HEK293 (cell line): ENCODE data around the gene E2F4.

Source experiments
- BCL11A ChIP-seq: fragments of 450-650 bp; formaldehyde crosslinking; IDR thresholded peaks from 2 replicates; pipeline ENCODE4 v1.5.1; 2016; ENCODE audit warnings: low read depth, missing biosample characterization, missing genetic modification characterization
- CTCF ChIP-seq: fragments of 450-650 bp; formaldehyde crosslinking; IDR thresholded peaks from 2 replicates; pipeline ENCODE4 v1.5.1; 2016; ENCODE audit warnings: missing biosample characterization, missing genetic modification characterization
- GLI2 ChIP-seq: fragments of 450-650 bp; formaldehyde crosslinking; IDR thresholded peaks from 2 replicates; pipeline ENCODE4; 2017; ENCODE audit warnings: missing biosample characterization, missing genetic modification characterization, low read depth, borderline replicate concordance
- GLI4 ChIP-seq: fragments of 450-650 bp; formaldehyde crosslinking; IDR thresholded peaks from 2 replicates; pipeline ENCODE4 v1.5.1; 2016; ENCODE audit warnings: missing biosample characterization, missing genetic modification characterization
- IKZF3 ChIP-seq: fragments of 450-650 bp; IDR thresholded peaks from 2 replicates; pipeline ENCODE4 v1.5.0; 2018; ENCODE audit warnings: missing biosample characterization, mild to moderate bottlenecking, missing genetic modification characterization, moderate library complexity
- KLF1 ChIP-seq: fragments of 450-650 bp; formaldehyde crosslinking; IDR thresholded peaks from 2 replicates; pipeline ENCODE4 v1.5.1; 2016; ENCODE audit warnings: missing biosample characterization, missing genetic modification characterization
- KLF10 ChIP-seq: fragments of 450-650 bp; IDR thresholded peaks from 2 replicates; pipeline ENCODE4 v1.5.1; 2018; ENCODE audit warnings: missing biosample characterization, mild to moderate bottlenecking, missing genetic modification characterization
- KLF17 ChIP-seq: fragments of 450-650 bp; formaldehyde crosslinking; IDR thresholded peaks from 2 replicates; pipeline ENCODE4 v1.5.1; 2016; ENCODE audit warnings: missing biosample characterization, missing genetic modification characterization
- OVOL3 ChIP-seq: fragments of 450-650 bp; formaldehyde crosslinking; IDR thresholded peaks from 2 replicates; pipeline ENCODE4 v1.5.1; 2016; ENCODE audit warnings: missing biosample characterization, missing genetic modification characterization
- PRDM4 ChIP-seq: fragments of 450-650 bp; formaldehyde crosslinking; IDR thresholded peaks from 2 replicates; pipeline ENCODE4 v1.5.1; 2017; ENCODE audit warnings: missing biosample characterization, missing genetic modification characterization
- REPIN1 ChIP-seq: fragments of 450-650 bp; formaldehyde crosslinking; IDR thresholded peaks from 2 replicates; pipeline ENCODE4 v1.5.1; 2017; ENCODE audit warnings: missing biosample characterization, missing genetic modification characterization, low read depth
- TRIM28 ChIP-seq: IDR thresholded peaks from 2 replicates; pipeline ENCODE4 v1.6.1; 2011; ENCODE audit warnings: low read length, control low read depth, borderline replicate concordance
- YY2 ChIP-seq: fragments of 450-650 bp; formaldehyde crosslinking; IDR thresholded peaks from 2 replicates; pipeline ENCODE4 v1.5.1; 2016; ENCODE audit warnings: missing biosample characterization, missing genetic modification characterization
- ZBTB1 ChIP-seq: fragments of 450-650 bp; formaldehyde crosslinking; IDR thresholded peaks from 2 replicates; pipeline ENCODE4 v1.5.1; 2016; ENCODE audit warnings: missing biosample characterization, missing genetic modification characterization
- ZBTB17 ChIP-seq: fragments of 450-650 bp; formaldehyde crosslinking; IDR thresholded peaks from 2 replicates; pipeline ENCODE4 v1.5.1; 2016; ENCODE audit warnings: missing biosample characterization, missing genetic modification characterization
- ZNF10 ChIP-seq: fragments of 450-650 bp; formaldehyde crosslinking; IDR thresholded peaks from 2 replicates; pipeline ENCODE4 v1.5.1; 2017; ENCODE audit warnings: missing biosample characterization, missing genetic modification characterization
- ZNF114 ChIP-seq: fragments of 450-650 bp; formaldehyde crosslinking; IDR thresholded peaks from 2 replicates; pipeline ENCODE4 v1.5.0; 2017; ENCODE audit warnings: missing biosample characterization, missing genetic modification characterization
- ZNF140 ChIP-seq: fragments of 450-650 bp; formaldehyde crosslinking; IDR thresholded peaks from 2 replicates; pipeline ENCODE4 v1.5.1; 2016; ENCODE audit warnings: missing biosample characterization, missing genetic modification characterization
- ZNF16 ChIP-seq: fragments of 450-650 bp; formaldehyde crosslinking; IDR thresholded peaks from 2 replicates; pipeline ENCODE4 v1.5.1; 2016; ENCODE audit warnings: low read depth, missing biosample characterization, missing genetic modification characterization
- ZNF354C ChIP-seq: fragments of 450-650 bp; formaldehyde crosslinking; IDR thresholded peaks from 2 replicates; pipeline ENCODE4 v1.5.1; 2016; ENCODE audit warnings: missing biosample characterization, missing genetic modification characterization, low read depth, borderline replicate concordance
- ZNF530 ChIP-seq: fragments of 450-650 bp; formaldehyde crosslinking; IDR thresholded peaks from 2 replicates; pipeline ENCODE4 v1.5.1; 2016; ENCODE audit warnings: low read depth, missing biosample characterization, missing genetic modification characterization
- ZNF558 ChIP-seq: fragments of 450-650 bp; formaldehyde crosslinking; IDR thresholded peaks from 2 replicates; pipeline ENCODE4 v1.5.1; 2016; ENCODE audit warnings: missing biosample characterization, missing genetic modification characterization
- ZNF621 ChIP-seq: fragments of 450-650 bp; formaldehyde crosslinking; IDR thresholded peaks from 2 replicates; pipeline ENCODE4 v1.5.1; 2017; ENCODE audit warnings: missing biosample characterization, missing genetic modification characterization
- ZNF677 ChIP-seq: fragments of 450-650 bp; IDR thresholded peaks from 2 replicates; pipeline ENCODE4 v1.5.0; 2018; ENCODE audit warnings: missing biosample characterization, mild to moderate bottlenecking, missing genetic modification characterization, moderate library complexity
- ZNF701 ChIP-seq: fragments of 450-650 bp; formaldehyde crosslinking; IDR thresholded peaks from 2 replicates; pipeline ENCODE4 v1.5.1; 2016; ENCODE audit warnings: missing biosample characterization, missing genetic modification characterization
- ZNF777 ChIP-seq: fragments of 450-650 bp; formaldehyde crosslinking; IDR thresholded peaks from 2 replicates; pipeline ENCODE4 v1.5.1; 2017; ENCODE audit warnings: missing biosample characterization, missing genetic modification characterization, borderline replicate concordance
- ZNF792 ChIP-seq: fragments of 450-650 bp; formaldehyde crosslinking; IDR thresholded peaks from 2 replicates; pipeline ENCODE4 v1.5.1; 2016; ENCODE audit warnings: missing biosample characterization, missing genetic modification characterization
- ZNF830 ChIP-seq: fragments of 450-650 bp; IDR thresholded peaks from 2 replicates; pipeline ENCODE4 v1.5.0; 2018; ENCODE audit warnings: missing biosample characterization, missing genetic modification characterization, low read depth, mild to moderate bottlenecking, moderate library complexity
- TF ChIP-seq, protein P1 (sequence below): fragments of 450-650 bp; formaldehyde crosslinking; IDR thresholded peaks from 2 replicates; pipeline ENCODE4 v1.5.1; 2016; ENCODE audit warnings: missing biosample characterization, missing genetic modification characterization
- TF ChIP-seq, protein P2 (sequence below): fragments of 450-650 bp; formaldehyde crosslinking; IDR thresholded peaks from 2 replicates; pipeline ENCODE4; 2016; ENCODE audit warnings: missing biosample characterization, missing genetic modification characterization
- TF ChIP-seq, protein P3 (sequence below): fragments of 450-650 bp; IDR thresholded peaks from 2 replicates; pipeline ENCODE4 v1.5.1; 2018; ENCODE audit warnings: missing biosample characterization, mild to moderate bottlenecking, missing genetic modification characterization

The E2F4 gene

DNA sequence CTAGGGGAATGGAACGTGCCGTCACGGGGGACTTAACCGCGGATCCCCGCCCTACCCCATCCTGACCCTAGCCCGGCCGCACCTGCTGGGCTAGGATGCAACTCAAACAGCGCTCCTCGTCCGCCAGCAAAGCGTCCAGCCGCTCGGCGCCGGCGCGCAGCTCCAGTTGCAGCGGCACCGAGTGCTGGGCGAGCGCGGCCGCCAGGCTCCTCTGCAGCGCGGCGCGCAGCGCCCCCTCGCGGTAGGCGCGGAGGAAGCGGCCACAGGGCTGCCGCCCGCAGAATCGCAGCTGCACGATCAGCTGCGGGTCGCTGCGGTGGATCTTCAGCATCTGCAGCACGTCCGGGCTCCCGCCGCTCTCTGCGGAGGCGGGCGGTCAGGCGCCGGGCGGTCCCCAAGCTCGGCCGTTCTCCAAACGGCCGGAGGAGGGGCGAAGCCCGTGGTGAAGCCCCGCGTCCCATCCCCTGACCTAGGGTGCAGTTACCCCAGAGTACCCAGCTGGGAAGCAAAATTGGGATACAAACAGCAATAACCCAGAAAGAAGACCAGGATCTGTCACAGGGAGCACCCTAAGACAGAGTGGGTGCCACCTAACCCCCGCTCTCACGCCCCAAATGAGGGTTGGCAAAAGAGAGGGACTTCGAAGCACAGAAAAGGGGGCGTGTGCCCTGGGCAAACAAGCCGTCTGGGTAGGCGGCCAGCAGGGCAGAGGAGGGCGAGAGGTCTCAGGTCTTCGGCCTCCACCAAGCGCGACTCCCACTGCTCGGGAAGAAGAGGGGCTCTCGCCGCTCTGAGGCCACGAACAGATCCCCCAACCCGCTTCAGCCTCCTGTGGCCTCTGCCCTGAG is 36.4 kb upstream of the E2F4 start (continued):
- TF ChIP-seq GLI2 (tag by site-specific recombination) (no peak), BCL11A (tag by site-specific recombination) (no peak), ZNF830 (tag by site-specific recombination) (no peak), GLI4 (tag by site-specific recombination) (no peak), TRIM28 (no peak), REPIN1 (no peak), OVOL3 (tag by site-specific recombination) (no peak), PRDM4 (tag by site-specific recombination) (no peak), ZNF10 (tag by site-specific recombination) (no peak), YY2 (tag by site-specific recombination) (no peak), IKZF3 (tag by site-specific recombination) (no peak), ZNF558 (tag by site-specific recombination) (no peak), KLF17 (tag by site-specific recombination) (no peak), ZNF114 (tag by site-specific recombination) (no peak), ZNF621 (tag by site-specific recombination) (no peak), ZNF16 (no peak), ZNF701 (tag by site-specific recombination) (no peak), ZNF777 (tag by site-specific recombination) (no peak), ZNF354C (no peak), ZBTB1 (tag by site-specific recombination) (no peak), KLF1 (no peak), ZNF530 (tag by site-specific recombination) (no peak), ZNF677 (no peak), ZBTB17 (tag by site-specific recombination) (no peak), CTCF (tag by site-specific recombination) (peak; percentile 67), ZNF792 (tag by site-specific recombination) (no peak), ZNF140 (tag by site-specific recombination) (no peak), KLF10 (tag by site-specific recombination) (no peak)
- TF ChIP-seq, protein P1, sequence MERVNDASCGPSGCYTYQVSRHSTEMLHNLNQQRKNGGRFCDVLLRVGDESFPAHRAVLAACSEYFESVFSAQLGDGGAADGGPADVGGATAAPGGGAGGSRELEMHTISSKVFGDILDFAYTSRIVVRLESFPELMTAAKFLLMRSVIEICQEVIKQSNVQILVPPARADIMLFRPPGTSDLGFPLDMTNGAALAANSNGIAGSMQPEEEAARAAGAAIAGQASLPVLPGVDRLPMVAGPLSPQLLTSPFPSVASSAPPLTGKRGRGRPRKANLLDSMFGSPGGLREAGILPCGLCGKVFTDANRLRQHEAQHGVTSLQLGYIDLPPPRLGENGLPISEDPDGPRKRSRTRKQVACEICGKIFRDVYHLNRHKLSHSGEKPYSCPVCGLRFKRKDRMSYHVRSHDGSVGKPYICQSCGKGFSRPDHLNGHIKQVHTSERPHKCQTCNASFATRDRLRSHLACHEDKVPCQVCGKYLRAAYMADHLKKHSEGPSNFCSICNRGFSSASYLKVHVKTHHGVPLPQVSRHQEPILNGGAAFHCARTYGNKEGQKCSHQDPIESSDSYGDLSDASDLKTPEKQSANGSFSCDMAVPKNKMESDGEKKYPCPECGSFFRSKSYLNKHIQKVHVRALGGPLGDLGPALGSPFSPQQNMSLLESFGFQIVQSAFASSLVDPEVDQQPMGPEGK (tag by site-specific recombination), result no peak
- TF ChIP-seq, protein P2, sequence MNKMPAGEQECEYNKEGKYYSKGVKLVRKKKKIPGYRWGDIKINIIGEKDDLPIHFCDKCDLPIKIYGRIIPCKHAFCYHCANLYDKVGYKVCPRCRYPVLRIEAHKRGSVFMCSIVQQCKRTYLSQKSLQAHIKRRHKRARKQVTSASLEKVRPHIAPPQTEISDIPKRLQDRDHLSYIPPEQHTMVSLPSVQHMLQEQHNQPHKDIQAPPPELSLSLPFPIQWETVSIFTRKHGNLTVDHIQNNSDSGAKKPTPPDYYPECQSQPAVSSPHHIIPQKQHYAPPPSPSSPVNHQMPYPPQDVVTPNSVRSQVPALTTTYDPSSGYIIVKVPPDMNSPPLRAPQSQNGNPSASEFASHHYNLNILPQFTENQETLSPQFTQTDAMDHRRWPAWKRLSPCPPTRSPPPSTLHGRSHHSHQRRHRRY (tag by site-specific recombination), result no peak
- TF ChIP-seq, protein P3, sequence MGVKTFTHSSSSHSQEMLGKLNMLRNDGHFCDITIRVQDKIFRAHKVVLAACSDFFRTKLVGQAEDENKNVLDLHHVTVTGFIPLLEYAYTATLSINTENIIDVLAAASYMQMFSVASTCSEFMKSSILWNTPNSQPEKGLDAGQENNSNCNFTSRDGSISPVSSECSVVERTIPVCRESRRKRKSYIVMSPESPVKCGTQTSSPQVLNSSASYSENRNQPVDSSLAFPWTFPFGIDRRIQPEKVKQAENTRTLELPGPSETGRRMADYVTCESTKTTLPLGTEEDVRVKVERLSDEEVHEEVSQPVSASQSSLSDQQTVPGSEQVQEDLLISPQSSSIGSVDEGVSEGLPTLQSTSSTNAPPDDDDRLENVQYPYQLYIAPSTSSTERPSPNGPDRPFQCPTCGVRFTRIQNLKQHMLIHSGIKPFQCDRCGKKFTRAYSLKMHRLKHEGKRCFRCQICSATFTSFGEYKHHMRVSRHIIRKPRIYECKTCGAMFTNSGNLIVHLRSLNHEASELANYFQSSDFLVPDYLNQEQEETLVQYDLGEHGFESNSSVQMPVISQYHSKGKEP (tag by site-specific recombination), result peak; percentile 93
